GM19467 (cell line): Measurements from ENCODE around the gene GPSM1.

Experiments used
- ATAC-seq: cut with Tn5 transposase; IDR thresholded peaks from one replicate; pipeline ENCODE4 v1.9.1; 2021; ENCODE audit warnings: mild to moderate bottlenecking, moderate library complexity; ENCODE audit not compliant: unreplicated experiment

GPSM1 gene

GRCh38 chr9:136290508-136291000 is 36.8 kb upstream of the GPSM1 start:
- no peak for ATAC-seq

DNA sequence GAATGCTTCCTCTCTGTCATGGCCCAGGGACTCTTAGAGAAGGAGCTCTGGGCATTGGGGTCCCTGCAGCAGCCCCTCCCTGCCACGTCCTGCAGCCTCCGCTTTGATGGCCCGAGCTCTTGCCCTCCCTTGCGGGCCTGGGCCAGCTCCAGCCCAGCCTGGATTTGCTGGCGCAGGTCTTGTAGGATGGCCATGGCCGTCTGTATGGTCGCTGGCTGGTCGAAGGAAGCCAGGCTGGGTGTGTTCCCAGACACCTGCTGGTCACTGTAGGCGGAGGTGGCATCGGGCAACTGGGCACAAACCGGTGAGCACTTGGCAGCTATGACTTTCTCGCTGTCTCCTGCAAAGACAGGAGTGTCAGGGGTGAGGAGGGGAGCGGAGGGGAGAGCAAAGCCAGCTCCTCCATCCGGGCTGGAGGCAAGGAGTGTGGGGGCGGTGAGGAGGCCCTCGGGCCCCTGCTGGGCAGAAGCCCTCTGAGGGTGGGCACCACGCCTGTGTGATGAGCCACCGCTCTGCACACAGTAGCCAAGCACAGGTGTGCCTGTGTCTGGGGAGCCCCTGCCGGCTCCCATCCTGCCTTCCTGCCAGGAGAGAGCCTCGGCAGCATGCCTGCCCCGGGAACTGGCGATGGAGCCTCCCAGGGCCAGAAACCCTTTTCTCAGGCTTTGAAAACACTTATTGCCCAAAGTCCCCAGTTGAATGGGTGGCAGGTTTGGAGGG is 35.9 kb upstream of the GPSM1 start:
- no peak for ATAC-seq

DNA sequence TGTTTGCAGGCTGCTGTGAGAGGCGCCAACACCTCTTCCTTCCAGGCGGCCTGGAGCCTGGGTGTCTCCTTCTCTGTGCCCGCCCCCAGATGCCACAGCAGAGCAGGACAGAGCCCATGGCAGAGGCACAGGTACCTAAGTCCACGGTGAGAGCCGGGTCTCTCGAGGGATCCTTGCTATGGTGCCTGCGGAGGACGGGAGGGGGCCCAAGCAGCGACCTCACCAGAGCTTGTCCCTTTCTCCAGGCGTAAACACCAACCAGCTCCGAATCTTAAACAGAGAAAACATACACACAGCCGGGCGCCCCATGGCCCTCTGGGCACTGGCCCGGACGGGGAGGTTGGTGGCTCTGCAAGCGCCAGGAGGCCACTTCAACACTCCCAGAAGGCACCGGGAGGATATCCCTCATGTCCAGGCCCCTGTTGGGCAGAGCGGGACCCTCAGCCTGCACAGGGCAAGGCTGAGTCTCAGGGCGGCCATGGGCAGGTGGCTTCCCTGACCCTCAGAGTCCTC is 35.3 kb upstream of the GPSM1 start:
- ATAC-seq, result no peak

GRCh38 chr9:136292591-136293448 is 34.5 kb upstream of the GPSM1 start:
- ATAC-seq, result no peak

GRCh38 chr9:136293476-136294077 is 33.8 kb upstream of the GPSM1 start:
- ATAC-seq, result no peak

- no peak for ATAC-seq
Measured at GRCh38 chr9:136294437-136294836, 32.9 kb upstream of the GPSM1 start.

DNA sequence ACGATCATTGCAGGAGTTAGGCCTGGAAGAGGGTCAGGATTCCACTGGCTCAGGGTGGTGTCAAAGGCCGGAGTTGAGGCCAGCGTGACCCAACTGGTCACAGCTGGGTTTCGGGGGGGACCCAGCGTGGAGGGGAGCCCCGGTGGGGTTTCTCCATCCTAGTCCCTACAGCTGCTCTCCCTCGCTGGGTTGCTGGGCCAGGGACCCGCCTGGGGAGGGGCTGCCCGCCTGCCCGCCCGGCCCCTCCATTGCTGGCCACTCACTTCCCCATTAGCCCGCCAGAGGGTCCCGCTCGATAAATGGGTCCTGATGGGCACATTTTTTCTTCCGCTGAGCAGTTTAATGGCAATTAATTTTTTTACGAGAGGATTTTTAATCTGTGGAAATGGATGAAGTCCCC is 32.3 kb upstream of the GPSM1 start:
- no peak for ATAC-seq

- ATAC-seq, result no peak
Measured at GRCh38 chr9:136295542-136296433, 31.6 kb upstream of the GPSM1 start.

GRCh38 chr9:136296434-136297015 is 30.8 kb upstream of the GPSM1 start:
- ATAC-seq, result no peak

DNA sequence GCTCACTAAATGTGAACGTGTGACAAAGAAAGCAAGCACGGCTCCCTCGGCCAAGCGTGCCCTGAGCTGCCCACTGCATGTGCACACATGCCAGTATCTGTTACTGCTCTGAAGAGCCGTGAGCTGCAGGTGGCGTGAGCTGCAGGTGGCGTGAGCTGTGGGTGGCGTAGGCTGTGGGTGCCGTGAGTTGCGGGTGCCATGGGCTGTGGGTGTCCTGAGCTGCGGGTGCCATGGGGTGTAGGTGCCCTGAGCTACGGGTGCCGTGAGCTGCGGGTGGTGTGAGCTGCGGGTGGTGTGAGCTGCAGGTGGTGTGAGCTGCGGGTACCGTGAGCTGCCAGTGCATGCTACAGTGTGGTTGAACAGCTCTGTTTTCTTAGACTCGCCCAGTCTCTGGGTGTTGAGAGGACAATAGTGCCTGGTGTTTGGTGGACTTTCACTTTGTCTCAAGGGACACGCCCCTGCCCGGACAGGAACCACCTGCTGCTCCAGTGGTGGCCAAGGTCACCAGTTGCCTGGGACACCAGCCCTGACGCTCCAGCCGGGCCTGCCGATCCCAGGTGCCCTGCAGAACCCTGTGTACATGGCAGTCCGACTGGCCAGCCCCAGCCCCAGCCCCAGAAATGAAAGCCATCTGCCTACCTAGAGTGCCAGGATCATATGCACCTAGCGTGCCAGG is 30.2 kb upstream of the GPSM1 start:
- no peak for ATAC-seq

- no peak for ATAC-seq
Measured at GRCh38 chr9:136297766-136298735, 29.3 kb upstream of the GPSM1 start.

- ATAC-seq, result no peak
Measured at GRCh38 chr9:136299116-136299515, 28.2 kb upstream of the GPSM1 start.

DNA sequence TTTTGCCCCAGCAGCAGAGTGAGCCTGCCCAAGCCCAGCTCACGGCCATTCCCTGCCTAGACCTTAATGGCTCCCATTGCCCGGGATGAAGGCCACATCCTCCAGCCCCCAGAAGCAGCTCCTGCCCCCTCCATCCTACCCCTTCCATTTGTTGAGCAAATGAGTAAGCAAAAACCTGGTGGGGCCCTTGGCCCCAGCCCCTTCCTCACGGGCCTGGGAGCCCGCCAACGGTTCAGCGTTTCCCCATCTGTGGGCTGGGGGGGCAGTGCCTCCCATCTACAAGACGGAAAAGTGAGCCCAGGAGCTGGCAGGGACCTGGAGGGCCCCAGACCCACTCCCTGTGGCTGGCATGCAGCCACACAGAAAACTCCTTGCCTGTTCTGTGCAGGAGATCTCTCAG is 27.8 kb upstream of the GPSM1 start:
- ATAC-seq, result no peak

- ATAC-seq, result no peak
Measured at GRCh38 chr9:136300016-136300545, 27.3 kb upstream of the GPSM1 start.

DNA sequence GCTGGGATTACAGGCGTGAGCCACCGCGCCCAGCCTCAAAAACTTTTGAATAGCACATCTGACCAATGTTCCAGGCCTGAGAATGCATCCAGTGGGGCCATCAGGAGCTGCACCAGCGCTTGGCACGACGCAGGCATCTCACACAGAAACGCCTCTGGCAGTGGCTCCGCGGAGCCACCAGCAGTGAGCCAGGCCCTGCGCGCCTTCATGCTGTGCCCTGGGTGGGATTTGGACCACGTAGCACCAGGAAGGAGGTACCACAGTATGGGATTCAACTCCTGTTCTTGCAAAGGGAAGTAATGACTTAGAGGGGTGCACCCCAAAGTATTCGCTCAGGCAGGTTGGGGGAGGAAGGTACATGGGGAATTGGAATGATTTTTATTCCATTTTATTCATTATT is 26.5 kb upstream of the GPSM1 start:
- ATAC-seq, result no peak

DNA sequence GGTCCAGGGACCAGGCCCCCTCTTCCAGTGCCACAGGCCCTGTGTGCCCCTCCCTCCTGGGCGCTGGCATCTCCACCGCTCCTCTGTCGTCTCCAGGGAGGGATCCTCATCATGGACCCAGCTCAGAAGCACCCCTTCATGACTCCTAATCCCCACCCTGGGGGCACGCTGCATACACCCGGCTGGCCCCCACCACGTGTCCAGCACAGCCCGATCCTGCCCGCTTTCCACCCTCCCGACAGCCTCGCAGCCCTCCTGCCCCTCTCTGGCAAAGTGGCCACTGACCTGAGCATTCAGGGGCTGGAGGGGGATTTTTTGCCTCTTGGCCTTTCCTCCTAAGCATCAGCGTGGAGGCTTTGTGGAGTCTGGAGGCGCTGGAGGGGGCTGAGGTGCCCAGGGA is 24.8 kb upstream of the GPSM1 start:
- ATAC-seq, result no peak

- ATAC-seq, result no peak
Measured at GRCh38 chr9:136303066-136303824, 24.1 kb upstream of the GPSM1 start.
